ENCODE data around the gene MALRD1. TPM values are rescaled to one million over a fixed set of nuclear protein-coding genes. Genes with fewer than 3 reads are reported as not detected.

Gene MALRD1
- total RNA-seq, 4 donors from 2014 or later, result 0.33 to 7.5 (median 1.1) TPM

DNA sequence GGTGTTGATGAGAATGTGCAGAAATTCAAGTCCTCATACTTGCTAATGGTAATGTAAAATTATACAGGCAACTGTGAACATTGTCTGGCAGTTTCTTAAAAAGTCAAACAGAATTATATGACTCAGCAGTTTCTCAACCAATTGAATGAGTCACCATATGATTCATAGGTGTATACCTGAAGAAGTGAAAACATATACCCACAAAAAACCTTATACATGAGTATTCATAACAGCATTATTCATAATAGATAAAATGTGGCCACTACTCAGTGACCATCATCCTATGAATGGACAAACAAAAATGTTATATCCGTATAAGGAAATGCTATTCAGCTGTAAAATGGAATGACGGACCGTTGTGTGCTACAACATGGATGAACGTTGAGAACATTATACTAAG, 253.5 kb downstream of the MALRD1 start:
- no peak for DNase-seq (ENCODE audit: extremely low spot score)
- 87% methylated on average over 4 of the region's 4 CpGs for WGBS
- Histone ChIP-seq H3K4me1 (no peaks in the 10 kb centered on the region), H3K27ac (replicated peaks in 1 of 4) (no peak overlapping the region), H3K27me3 (no peaks in the 10 kb centered on the region), H3K9me3 (no peaks in the 10 kb centered on the region), H3K36me3 (no peaks in the 10 kb centered on the region), H3K4me3 (no peak overlapping the region)
- intact Hi-C loops (cut with DNase I), result no loop called here
- TF ChIP-seq CTCF (IDR thresholded peaks at IDR 0.05), result no peak
- TF ChIP-seq POLR2AphosphoS5 (IDR thresholded peaks at IDR 0.05), result no peak
- no peak for TF ChIP-seq POLR2A (IDR thresholded peaks at IDR 0.05; ENCODE audit: low read depth)
- no peak for TF ChIP-seq EP300 (IDR thresholded peaks at IDR 0.05)

- 59% methylated on average over 5 of the region's 5 CpGs for WGBS
- H3K4me3 ChIP-seq, result no peak overlapping the region
- H3K4me1 ChIP-seq, result no peaks in the 10 kb centered on the region
- intact Hi-C loops (cut with DNase I), result no loop called here
- H3K9me3 ChIP-seq, result no peaks in the 10 kb centered on the region
- no peaks in the 10 kb centered on the region for H3K27me3 ChIP-seq
- no peaks in the 10 kb centered on the region for H3K36me3 ChIP-seq
- no peak for TF ChIP-seq EP300 (IDR thresholded peaks at IDR 0.05)
- TF ChIP-seq POLR2A (IDR thresholded peaks at IDR 0.05; ENCODE audit: low read depth), result no peak
- TF ChIP-seq CTCF (IDR thresholded peaks at IDR 0.05), result no peak
- TF ChIP-seq POLR2AphosphoS5 (IDR thresholded peaks at IDR 0.05), result no peak
- DNase-seq (ENCODE audit: extremely low spot score), result no peak
- no peak overlapping the region for H3K27ac ChIP-seq (replicated peaks in 1 of 4)
Measured at GRCh38 chr10:19310066-19310465, 261.5 kb downstream of the MALRD1 start.

GRCh38 chr10:19316204-19316870, 267.7 kb downstream of the MALRD1 start:
- H3K4me3 ChIP-seq, result no peak overlapping the region
- WGBS, result 90% methylated on average over 3 of the region's 3 CpGs
- H3K4me1 ChIP-seq, result no peaks in the 10 kb centered on the region
- no peak overlapping the region for H3K27ac ChIP-seq (replicated peaks in 1 of 4)
- no peaks in the 10 kb centered on the region for H3K27me3 ChIP-seq
- TF ChIP-seq POLR2AphosphoS5 (IDR thresholded peaks at IDR 0.05) (no peak), CTCF (IDR thresholded peaks at IDR 0.05) (no peak)
- no peaks in the 10 kb centered on the region for H3K9me3 ChIP-seq
- no peak for DNase-seq (ENCODE audit: extremely low spot score)
- intact Hi-C loops (cut with DNase I), result no loop called here
- no peaks in the 10 kb centered on the region for H3K36me3 ChIP-seq

DNA sequence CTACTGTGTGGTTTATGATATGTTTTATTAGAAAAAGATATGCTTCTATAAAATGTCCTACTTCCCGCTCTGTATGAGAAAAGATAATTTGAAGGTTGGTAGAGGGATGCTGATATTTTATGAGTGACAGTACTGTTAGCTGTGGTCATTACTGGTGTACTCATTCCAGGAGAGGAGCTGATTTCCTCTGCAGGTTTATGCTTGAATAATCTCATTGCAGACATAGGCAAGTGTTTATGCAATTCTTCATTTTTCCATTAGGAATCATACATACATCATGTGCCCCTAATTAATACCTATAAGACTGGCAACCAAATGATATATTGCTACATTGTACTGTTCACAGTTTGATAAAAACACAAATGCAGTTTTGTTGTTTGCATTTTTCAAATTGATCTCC, 269.4 kb downstream of the MALRD1 start:
- Histone ChIP-seq H3K9me3 (no peaks in the 10 kb centered on the region), H3K27ac (replicated peaks in 1 of 4) (no peak overlapping the region), H3K4me1 (no peaks in the 10 kb centered on the region), H3K4me3 (no peak overlapping the region), H3K36me3 (no peaks in the 10 kb centered on the region), H3K27me3 (no peaks in the 10 kb centered on the region)
- DNase-seq (ENCODE audit: extremely low spot score), result no peak
- TF ChIP-seq POLR2A (IDR thresholded peaks at IDR 0.05; ENCODE audit: low read depth), result no peak
- TF ChIP-seq CTCF (IDR thresholded peaks at IDR 0.05), result no peak
- no peak for TF ChIP-seq EP300 (IDR thresholded peaks at IDR 0.05)
- no peak for TF ChIP-seq POLR2AphosphoS5 (IDR thresholded peaks at IDR 0.05)
- intact Hi-C loops (cut with DNase I), result no loop called here
- 96% methylated on average over 1 of the region's 1 CpG for WGBS

GRCh38 chr10:19325581-19325980, 277.0 kb downstream of the MALRD1 start:
- TF ChIP-seq EP300 (IDR thresholded peaks at IDR 0.05) (no peak), CTCF (IDR thresholded peaks at IDR 0.05) (no peak)
- 86% methylated on average over 4 of the region's 4 CpGs for WGBS
- H3K4me1 ChIP-seq, result no peaks in the 10 kb centered on the region
- no peak overlapping the region for H3K4me3 ChIP-seq
- H3K36me3 ChIP-seq, result no peaks in the 10 kb centered on the region
- no peak overlapping the region for H3K27ac ChIP-seq (replicated peaks in 1 of 4)
- no peaks in the 10 kb centered on the region for H3K27me3 ChIP-seq
- no peaks in the 10 kb centered on the region for H3K9me3 ChIP-seq
- intact Hi-C loops (cut with DNase I), result no loop called here
- no peak for DNase-seq (ENCODE audit: extremely low spot score)
